Measurements from ENCODE around the gene GPR39.

The GPR39 gene

GRCh38 chr2:132607426-132608090, 191.0 kb downstream of the GPR39 start:
- DNase-seq, result no peak

GRCh38 chr2:132608311-132608710, 191.7 kb downstream of the GPR39 start:
- no peak for DNase-seq

GRCh38 chr2:132609101-132609890, 192.7 kb downstream of the GPR39 start:
- DNase-seq, result no peak

- DNase-seq, result no peak
Observed at GRCh38 chr2:132611719-132612118, 195.1 kb downstream of the GPR39 start.

GRCh38 chr2:132615329-132616085, 198.9 kb downstream of the GPR39 start:
- no peak for DNase-seq

GRCh38 chr2:132617989-132618388, 201.4 kb downstream of the GPR39 start:
- no peak for DNase-seq

GRCh38 chr2:132618734-132619133, 202.1 kb downstream of the GPR39 start:
- no peak for DNase-seq

- DNase-seq, result no peak
Observed at GRCh38 chr2:132620115-132620514, 203.5 kb downstream of the GPR39 start.

- DNase-seq, result no peak
Observed at GRCh38 chr2:132621131-132621875, 204.7 kb downstream of the GPR39 start.

GRCh38 chr2:132623096-132623839, 206.7 kb downstream of the GPR39 start:
- no peak for DNase-seq

- DNase-seq, result no peak
Observed at GRCh38 chr2:132627536-132627935, 210.9 kb downstream of the GPR39 start.

GRCh38 chr2:132632000-132632649, 215.5 kb downstream of the GPR39 start:
- no peak for DNase-seq

- DNase-seq, result peak in 1 of 5 experiments; percentile 14
Observed at GRCh38 chr2:132633635-132634034, 217.0 kb downstream of the GPR39 start.

GRCh38 chr2:132636346-132636745, 219.7 kb downstream of the GPR39 start:
- DNase-seq, result no peak

- no peak for DNase-seq
Observed at GRCh38 chr2:132638313-132639040, 221.9 kb downstream of the GPR39 start.

- DNase-seq, result no peak
Observed at GRCh38 chr2:132640116-132640515, 223.5 kb downstream of the GPR39 start.

GRCh38 chr2:132641819-132642218, 225.2 kb downstream of the GPR39 start:
- DNase-seq, result no peak

- no peak for DNase-seq
Observed at GRCh38 chr2:132642415-132642814, 225.8 kb downstream of the GPR39 start.

- DNase-seq, result no peak
Observed at GRCh38 chr2:132645176-132645575, 228.6 kb downstream of the GPR39 start.

- no peak for DNase-seq
Observed at GRCh38 chr2:132645722-132646539, 229.3 kb downstream of the GPR39 start.
